ENCODE measurements around the gene DCANP1.

- TF ChIP-seq, protein P1, sequence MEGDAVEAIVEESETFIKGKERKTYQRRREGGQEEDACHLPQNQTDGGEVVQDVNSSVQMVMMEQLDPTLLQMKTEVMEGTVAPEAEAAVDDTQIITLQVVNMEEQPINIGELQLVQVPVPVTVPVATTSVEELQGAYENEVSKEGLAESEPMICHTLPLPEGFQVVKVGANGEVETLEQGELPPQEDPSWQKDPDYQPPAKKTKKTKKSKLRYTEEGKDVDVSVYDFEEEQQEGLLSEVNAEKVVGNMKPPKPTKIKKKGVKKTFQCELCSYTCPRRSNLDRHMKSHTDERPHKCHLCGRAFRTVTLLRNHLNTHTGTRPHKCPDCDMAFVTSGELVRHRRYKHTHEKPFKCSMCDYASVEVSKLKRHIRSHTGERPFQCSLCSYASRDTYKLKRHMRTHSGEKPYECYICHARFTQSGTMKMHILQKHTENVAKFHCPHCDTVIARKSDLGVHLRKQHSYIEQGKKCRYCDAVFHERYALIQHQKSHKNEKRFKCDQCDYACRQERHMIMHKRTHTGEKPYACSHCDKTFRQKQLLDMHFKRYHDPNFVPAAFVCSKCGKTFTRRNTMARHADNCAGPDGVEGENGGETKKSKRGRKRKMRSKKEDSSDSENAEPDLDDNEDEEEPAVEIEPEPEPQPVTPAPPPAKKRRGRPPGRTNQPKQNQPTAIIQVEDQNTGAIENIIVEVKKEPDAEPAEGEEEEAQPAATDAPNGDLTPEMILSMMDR (IDR thresholded peaks at IDR 0.05 in 2 of 3, conservative IDR thresholded peaks at IDR 0.05 in 1 of 3; ENCODE audit: borderline replicate concordance in 1 of 3, insufficient read depth in 1 of 3, low read depth in 2 of 3, low read length in 2 of 3) = no peak
- TF ChIP-seq EZH2phosphoT487 (IDR thresholded peaks at IDR 0.05; ENCODE audit: borderline replicate concordance) = no peak
- TF ChIP-seq ATF3 (IDR thresholded peaks at IDR 0.05) = no peak
- no peak for TF ChIP-seq ZNF274 (IDR thresholded peaks at IDR 0.05; ENCODE audit: low read depth, low read length)
These were observed 12.3 kb downstream of the DCANP1 start for GRCh38 chr5:135434591-135435466.
